ENCODE results near the gene ACSS3.

GRCh38 chr12:81205416-81205815, 127.5 kb downstream of the ACSS3 start:
- TF ChIP-seq CTCF (IDR thresholded peaks at IDR 0.05) (no peak), POLR2A (IDR thresholded peaks at IDR 0.05) (no peak)

Measured in breast epithelium (tissue), 3 donors.